ENCODE results near the gene PHLDB3. TPM values are rescaled to one million over a fixed set of nuclear protein-coding genes. Genes with fewer than 3 reads are reported as not detected.

Gene PHLDB3
- total RNA-seq, 1 donor from 2014 or later, result 6.7 TPM

GRCh38 chr19:43468354-43469159 is 36.0 kb downstream of the PHLDB3 start:
- DNase-seq (ENCODE audit: extremely low spot score, unreplicated experiment), result no peak
- Mint-ChIP-seq H3K36me3 (ENCODE audit: unreplicated experiment) (no peaks in the 10 kb centered on the region), H3K9me3 (ENCODE audit: unreplicated experiment) (no peaks in the 10 kb centered on the region), H3K4me3 (ENCODE audit: unreplicated experiment) (no peak overlapping the region), H3K4me1 (ENCODE audit: unreplicated experiment) (peaks cover 10% of the 10 kb centered on the region), H3K27ac (ENCODE audit: unreplicated experiment) (no peak overlapping the region), H3K27me3 (ENCODE audit: unreplicated experiment) (peaks cover 8% of the 10 kb centered on the region)
- TF ChIP-seq CTCF (IDR thresholded peaks at IDR 0.05), result no peak

- no peak for TF ChIP-seq CTCF (IDR thresholded peaks at IDR 0.05)
- H3K27me3 Mint-ChIP-seq (ENCODE audit: unreplicated experiment), result peaks cover 8% of the 10 kb centered on the region
- H3K4me3 Mint-ChIP-seq (ENCODE audit: unreplicated experiment), result no peak overlapping the region
- no peaks in the 10 kb centered on the region for H3K36me3 Mint-ChIP-seq (ENCODE audit: unreplicated experiment)
- no peaks in the 10 kb centered on the region for H3K9me3 Mint-ChIP-seq (ENCODE audit: unreplicated experiment)
- no peak overlapping the region for H3K27ac Mint-ChIP-seq (ENCODE audit: unreplicated experiment)
- H3K4me1 Mint-ChIP-seq (ENCODE audit: unreplicated experiment), result peaks cover 10% of the 10 kb centered on the region
- DNase-seq (ENCODE audit: extremely low spot score, unreplicated experiment), result no peak
Measured at GRCh38 chr19:43467730-43468129, 36.8 kb downstream of the PHLDB3 start.

- H3K4me1 Mint-ChIP-seq (ENCODE audit: unreplicated experiment), result peaks cover 10% of the 10 kb centered on the region
- no peak for DNase-seq (ENCODE audit: extremely low spot score, unreplicated experiment)
- H3K9me3 Mint-ChIP-seq (ENCODE audit: unreplicated experiment), result no peaks in the 10 kb centered on the region
- peaks cover 8% of the 10 kb centered on the region for H3K27me3 Mint-ChIP-seq (ENCODE audit: unreplicated experiment)
- H3K36me3 Mint-ChIP-seq (ENCODE audit: unreplicated experiment), result no peaks in the 10 kb centered on the region
- no peak overlapping the region for H3K4me3 Mint-ChIP-seq (ENCODE audit: unreplicated experiment)
- TF ChIP-seq CTCF (IDR thresholded peaks at IDR 0.05), result no peak
- no peak overlapping the region for H3K27ac Mint-ChIP-seq (ENCODE audit: unreplicated experiment)
Measured at GRCh38 chr19:43467276-43467675, 37.3 kb downstream of the PHLDB3 start.

- Mint-ChIP-seq H3K4me3 (ENCODE audit: unreplicated experiment) (no peak overlapping the region), H3K9me3 (ENCODE audit: unreplicated experiment) (no peaks in the 10 kb centered on the region), H3K4me1 (ENCODE audit: unreplicated experiment) (peaks cover 10% of the 10 kb centered on the region), H3K27ac (ENCODE audit: unreplicated experiment) (no peak overlapping the region), H3K36me3 (ENCODE audit: unreplicated experiment) (no peaks in the 10 kb centered on the region), H3K27me3 (ENCODE audit: unreplicated experiment) (peaks cover 9% of the 10 kb centered on the region)
- no peak for DNase-seq (ENCODE audit: extremely low spot score, unreplicated experiment)
- no peak for TF ChIP-seq CTCF (IDR thresholded peaks at IDR 0.05)
Measured at GRCh38 chr19:43466793-43467192, 37.8 kb downstream of the PHLDB3 start.

- no peak for DNase-seq (ENCODE audit: extremely low spot score, unreplicated experiment)
- Mint-ChIP-seq H3K4me3 (ENCODE audit: unreplicated experiment) (peak within 1 kb of the TSS; percentile 93), H3K27me3 (ENCODE audit: unreplicated experiment) (peaks cover 19% of the 10 kb centered on the region), H3K27ac (ENCODE audit: unreplicated experiment) (no peak within 1 kb of the TSS), H3K4me1 (ENCODE audit: unreplicated experiment) (peaks cover 10% of the 10 kb centered on the region), H3K9me3 (ENCODE audit: unreplicated experiment) (no peaks in the 10 kb centered on the region), H3K36me3 (ENCODE audit: unreplicated experiment) (no peaks in the 10 kb centered on the region)
- TF ChIP-seq CTCF (IDR thresholded peaks at IDR 0.05), result no peak
Measured at GRCh38 chr19:43465468-43466120, 39.0 kb downstream of the PHLDB3 start, which contains the start of gene LYPD3. LYPD3 (minus strand) TSS chr19:43465608; CDS start chr19:43465571, 37 bp downstream.

All from osteocyte (in vitro differentiated cells).